Common myeloid progenitor, CD34-positive (primary cell): ENCODE data around the gene RPL35.

Source experiments
- CTCF ChIA-PET: fragments of 350-600 bp; sonication (Branson Sonifier 250); formaldehyde crosslinking; loops from one replicate; lab custom pipeline; 2021; ENCODE audit warnings: antibody characterized with exemption; lab: Charles Lee
- POLR2A ChIA-PET: fragments of 350-600 bp; sonication (Branson Sonifier 250); formaldehyde crosslinking; loops from one replicate; lab custom pipeline; 2021; ENCODE audit warnings: antibody characterized with exemption; lab: Charles Lee
- DNase-seq, 3 donors: peaks; one replicate each; pipeline versions ENCODE4 v3.0.0 to v3.0.0-alpha.2; 2013
- H3K27ac ChIP-seq, 2 experiments: 1 replicate in 1 of 2; 2 replicates in 1 of 2; pipeline ENCODE4 v1.7.0; 2013; ENCODE audit warnings: inconsistent platforms in 2 of 2, low read length in 2 of 2, mild to moderate bottlenecking in 2 of 2, low read depth in 1 of 2, moderate library complexity in 1 of 2; ENCODE audit not compliant: severe bottlenecking in 2 of 2, insufficient read depth in 1 of 2, poor library complexity in 1 of 2
- H3K27me3 ChIP-seq, 5 experiments: replicated peaks in 2 of 5; 1 replicate in 3 of 5; 2 replicates in 2 of 5; pipeline versions ENCODE4 v1.6.1 to v1.7.0; 2013; ENCODE audit warnings: low read length in 4 of 5, mild to moderate bottlenecking in 2 of 5, moderate library complexity in 2 of 5, inconsistent platforms in 1 of 5; ENCODE audit not compliant: insufficient read depth in 5 of 5, control insufficient read depth in 4 of 5
- H3K36me3 ChIP-seq, 4 experiments: 1 replicate in 2 of 4; 2 replicates in 2 of 4; pipeline versions ENCODE4 v1.6.1 to v1.7.0; 2013; ENCODE audit warnings: low read length in 3 of 4, control low read depth in 1 of 4, mild to moderate bottlenecking in 1 of 4; ENCODE audit not compliant: control insufficient read depth in 4 of 4, insufficient read depth in 4 of 4
- H3K4me1 ChIP-seq, 4 experiments: 1 replicate in 3 of 4; 2 replicates in 1 of 4; pipeline versions ENCODE4 v1.6.1 to v1.7.1; 2013; ENCODE audit warnings: low read length in 3 of 4, mild to moderate bottlenecking in 3 of 4, control low read depth in 1 of 4, inconsistent platforms in 1 of 4, moderate library complexity in 1 of 4; ENCODE audit not compliant: control insufficient read depth in 4 of 4, insufficient read depth in 4 of 4; ENCODE audit errors: control extremely low read depth in 1 of 4
- H3K4me3 ChIP-seq, 7 experiments: 1 replicate in 4 of 7; 2 replicates in 3 of 7; pipeline versions ENCODE4 v1.5.1 to v1.7.0; 2013; ENCODE audit warnings: mild to moderate bottlenecking in 7 of 7, low read length in 6 of 7, moderate library complexity in 6 of 7, inconsistent platforms in 2 of 7, low read depth in 2 of 7, control low read depth in 1 of 7; ENCODE audit not compliant: insufficient read depth in 4 of 7, control insufficient read depth in 1 of 7; ENCODE audit errors: extremely low read depth in 1 of 7
- H3K9me3 ChIP-seq, 5 experiments: 1 replicate in 4 of 5; 2 replicates in 1 of 5; pipeline versions ENCODE4 v1.6.1 to v1.7.1; 2013; ENCODE audit warnings: low read length in 4 of 5, mild to moderate bottlenecking in 2 of 5, inconsistent platforms in 1 of 5, low read depth in 1 of 5, moderate library complexity in 1 of 5; ENCODE audit not compliant: control insufficient read depth in 4 of 5, insufficient read depth in 2 of 5; ENCODE audit errors: control extremely low read depth in 1 of 5
- WGBS: methylation state at CpG from one replicate; pipeline ENCODE4 v1.1.5; 2013; ENCODE audit not compliant: insufficient coverage; 5-methylcytosine and 5-hydroxymethylcytosine counted together

Gene RPL35

GRCh38 chr9:124885551-124885950 is 23.8 kb upstream of the RPL35 start:
- Histone ChIP-seq H3K9me3 (no peaks in the 10 kb centered on the region), H3K27ac (no peak overlapping the region), H3K4me1 (no peaks in the 10 kb centered on the region), H3K27me3 (no peaks in the 10 kb centered on the region), H3K4me3 (no peak overlapping the region), H3K36me3 (peaks cover 12 to 80% (median 62%) of the 10 kb centered on the region in 4 experiments)
- WGBS: 100% methylated on average over 4 of the region's 4 CpGs
- ChIA-PET CTCF (interaction anchor here (2.6 to 2.7 kb wide), 2 partner anchors 9 to 32 kb away, joined by 7 to 8 read pairs; partner anchors contain the start of gene WDR38), POLR2A (no interaction called here)
- DNase-seq: no peak

DNA sequence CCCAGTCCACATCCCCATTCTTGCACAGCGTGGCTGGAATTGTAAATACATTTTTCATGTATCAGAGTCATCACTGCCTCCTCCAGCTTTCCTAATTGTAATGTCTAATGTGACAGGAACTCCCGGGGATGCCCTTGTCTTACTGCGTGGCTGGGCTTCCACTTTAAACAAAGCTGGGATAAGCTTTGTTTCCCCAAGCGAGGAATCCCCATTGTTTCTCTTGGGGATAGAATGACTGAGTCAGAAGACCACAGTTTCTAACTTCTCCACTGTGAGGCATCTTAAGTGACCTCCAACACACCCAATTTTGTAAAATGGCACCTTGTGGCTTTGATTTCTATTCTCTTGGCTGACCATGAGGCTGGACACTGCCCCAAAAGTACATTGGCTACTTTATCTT is 22.6 kb upstream of the RPL35 start:
- WGBS: 100% methylated on average over 2 of the region's 4 CpGs
- ChIA-PET CTCF (interaction anchor here (1.1 to 2.7 kb wide), 3 partner anchors 10 to 31 kb away, joined by 3 to 8 read pairs (median 7); partner anchors contain the start of gene WDR38), POLR2A (no interaction called here)
- H3K27ac ChIP-seq: no peak overlapping the region
- DNase-seq: no peak
- H3K36me3 ChIP-seq: peaks cover 14 to 79% (median 62%) of the 10 kb centered on the region in 4 experiments
- no peaks in the 10 kb centered on the region for H3K27me3 ChIP-seq
- H3K9me3 ChIP-seq: no peaks in the 10 kb centered on the region
- no peaks in the 10 kb centered on the region for H3K4me1 ChIP-seq
- H3K4me3 ChIP-seq: no peak overlapping the region

DNA sequence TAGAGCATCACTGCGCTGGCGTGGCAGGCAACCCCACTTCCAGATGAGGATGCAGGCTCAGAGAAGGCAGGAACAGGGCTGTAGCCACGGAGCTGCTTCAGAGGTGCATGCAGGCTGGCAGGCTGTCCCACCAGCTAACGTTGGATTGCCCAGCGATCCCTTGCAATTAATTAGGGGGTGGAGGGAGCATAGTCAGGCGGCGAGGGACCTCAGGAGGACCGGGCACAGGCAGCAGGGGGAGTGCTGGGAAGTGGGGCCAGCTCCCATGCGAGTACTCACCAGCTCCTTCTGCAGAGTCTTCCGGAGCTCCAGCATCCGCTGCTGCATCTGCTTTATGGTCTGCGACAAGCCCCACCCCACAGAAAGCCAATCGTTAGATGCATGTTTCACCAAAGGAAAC is 20.5 kb upstream of the RPL35 start:
- no peaks in the 10 kb centered on the region for H3K9me3 ChIP-seq
- no peak overlapping the region for H3K27ac ChIP-seq
- no peak for DNase-seq
- no peaks in the 10 kb centered on the region for H3K27me3 ChIP-seq
- POLR2A ChIA-PET: interaction anchor here (1.2 kb wide), 1 partner anchor 10 kb away, joined by 4 read pairs; no protein-coding TSS in a partner anchor
- CTCF ChIA-PET: interaction anchor here (0.5 to 2.5 kb wide), 5 partner anchors 9 to 118 kb away, joined by 3 to 13 read pairs (median 4); no protein-coding TSS in a partner anchor
- H3K4me3 ChIP-seq: no peak overlapping the region
- no peaks in the 10 kb centered on the region for H3K4me1 ChIP-seq
- WGBS: 86% methylated on average over 9 of the region's 13 CpGs
- H3K36me3 ChIP-seq: peaks cover 12 to 83% (median 62%) of the 10 kb centered on the region in 4 experiments

- Histone ChIP-seq H3K27me3 (no peaks in the 10 kb centered on the region), H3K4me3 (no peak overlapping the region), H3K36me3 (peaks cover 12 to 83% (median 64%) of the 10 kb centered on the region in 4 experiments), H3K4me1 (no peaks in the 10 kb centered on the region), H3K9me3 (no peaks in the 10 kb centered on the region), H3K27ac (no peak overlapping the region)
- ChIA-PET CTCF (interaction anchor here (0.6 to 2.5 kb wide), 4 partner anchors 10 to 584 kb away, joined by 3 to 13 read pairs (median 4); no protein-coding TSS in a partner anchor), POLR2A (no interaction called here)
- 96% methylated on average over 11 of the region's 16 CpGs for WGBS
- DNase-seq: no peak
These were observed 19.5 kb upstream of the RPL35 start for GRCh38 chr9:124881138-124881743.

- Histone ChIP-seq H3K27me3 (no peaks in the 10 kb centered on the region), H3K36me3 (peaks cover 8 to 83% (median 63%) of the 10 kb centered on the region in 4 experiments), H3K9me3 (no peaks in the 10 kb centered on the region), H3K4me3 (no peak overlapping the region), H3K27ac (no peak overlapping the region), H3K4me1 (no peaks in the 10 kb centered on the region)
- ChIA-PET CTCF (interaction anchor here (1.5 kb wide), 1 partner anchor 9 kb away, joined by 5 read pairs; no protein-coding TSS in a partner anchor), POLR2A (no interaction called here)
- WGBS: 80% methylated on average over 9 of the region's 9 CpGs
- no peak for DNase-seq
These were observed 18.7 kb upstream of the RPL35 start for GRCh38 chr9:124880501-124880900.

DNA sequence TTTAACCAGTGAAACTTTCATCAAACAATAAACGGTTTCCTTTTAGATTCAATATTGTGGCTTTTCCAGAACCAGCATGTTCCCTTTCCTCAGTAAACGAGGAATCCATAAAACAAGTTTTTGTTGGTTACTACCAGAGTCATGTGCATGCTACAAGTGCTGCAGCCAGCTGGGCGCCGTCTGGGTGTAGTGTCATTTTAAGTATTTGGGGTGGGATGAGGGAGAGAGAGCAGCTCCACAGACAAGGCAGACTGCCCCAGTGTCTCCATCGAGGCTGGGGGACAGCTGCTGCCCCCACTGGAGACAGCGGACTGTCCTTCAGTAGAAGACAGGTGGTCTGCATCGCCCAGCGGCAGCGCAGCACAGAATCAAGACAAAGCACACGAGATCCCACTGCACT is 17.5 kb upstream of the RPL35 start:
- Histone ChIP-seq H3K4me1 (no peaks in the 10 kb centered on the region), H3K27me3 (no peaks in the 10 kb centered on the region), H3K36me3 (peaks cover 8 to 88% (median 68%) of the 10 kb centered on the region in 4 experiments), H3K9me3 (no peaks in the 10 kb centered on the region), H3K27ac (no peak overlapping the region), H3K4me3 (no peak overlapping the region)
- ChIA-PET POLR2A (interaction anchor here (0.6 kb wide), 1 partner anchor 472 kb away, joined by 4 read pairs; no protein-coding TSS in a partner anchor), CTCF (interaction anchor here (0.9 to 2.4 kb wide), 4 partner anchors 12 to 27 kb away, joined by 3 to 9 read pairs (median 8); no protein-coding TSS in a partner anchor)
- no peak for DNase-seq
- WGBS: 94% methylated on average over 10 of the region's 10 CpGs

- Histone ChIP-seq H3K36me3 (peaks cover 9 to 90% (median 75%) of the 10 kb centered on the region in 4 experiments), H3K9me3 (no peaks in the 10 kb centered on the region), H3K4me3 (no peak overlapping the region), H3K4me1 (no peaks in the 10 kb centered on the region), H3K27me3 (no peaks in the 10 kb centered on the region), H3K27ac (no peak overlapping the region)
- ChIA-PET CTCF (interaction anchor here (0.7 to 2.4 kb wide), 8 partner anchors 13 to 106 kb away, joined by 3 to 9 read pairs (median 5); partner anchors contain the start of genes OLFML2A and RPL35), POLR2A (interaction anchor here (0.6 kb wide), 1 partner anchor 473 kb away, joined by 4 read pairs; no protein-coding TSS in a partner anchor)
- no peak for DNase-seq
- 99% methylated on average over 6 of the region's 6 CpGs for WGBS
These were observed 16.8 kb upstream of the RPL35 start for GRCh38 chr9:124878518-124878917.
